Skin of body (tissue), 2 donors: Measurements from ENCODE around the gene PKHD1. TPM values are rescaled to one million over a fixed set of nuclear protein-coding genes. Genes with fewer than 3 reads are reported as not detected.
"Not testable (repeated sequence)": the region's sequence is repeated elsewhere in the genome, so short reads cannot be mapped to it uniquely, and the experiment has no call there.

Source experiments
- DNase-seq: peaks from one replicate; lab custom pipeline; 2025; lab: John Stamatoyannopoulos, UW
- total RNA-seq: library from RNA; depleted of rRNA; stranded (reverse); fragments of >200 nt; gene quantifications from one replicate; pipeline ENCODE4 v1.2.3, GENCODE V29; 2014

Gene PKHD1
- total RNA-seq, 1 donor from 2014 or later = 1.3 TPM

- no peak for DNase-seq
Measured at GRCh38 chr6:51989789-51990188, 97.6 kb downstream of the PKHD1 start.

- DNase-seq = no peak
Measured at GRCh38 chr6:51986864-51987263, 100.5 kb downstream of the PKHD1 start.

- no peak for DNase-seq
Measured at GRCh38 chr6:51983564-51983963, 103.8 kb downstream of the PKHD1 start.

- DNase-seq = not testable (repeated sequence)
Measured at GRCh38 chr6:51982695-51983094, 104.7 kb downstream of the PKHD1 start.

- no peak for DNase-seq
Measured at GRCh38 chr6:51976374-51976773, 111.0 kb downstream of the PKHD1 start.

GRCh38 chr6:51972659-51973058 is 114.8 kb downstream of the PKHD1 start:
- no peak for DNase-seq

- no peak for DNase-seq
Measured at GRCh38 chr6:51968265-51968664, 119.1 kb downstream of the PKHD1 start.

- DNase-seq = no peak
Measured at GRCh38 chr6:51965222-51965801, 122.1 kb downstream of the PKHD1 start.

GRCh38 chr6:51963980-51964379 is 123.4 kb downstream of the PKHD1 start:
- DNase-seq = no peak

GRCh38 chr6:51962354-51962753 is 125.1 kb downstream of the PKHD1 start:
- DNase-seq = no peak

GRCh38 chr6:51960419-51960818 is 127.0 kb downstream of the PKHD1 start:
- DNase-seq = no peak

GRCh38 chr6:51959744-51960383 is 127.5 kb downstream of the PKHD1 start:
- peak; percentile 32 for DNase-seq

- no peak for DNase-seq
Measured at GRCh38 chr6:51954681-51955080, 132.7 kb downstream of the PKHD1 start.

- no peak for DNase-seq
Measured at GRCh38 chr6:51953246-51953645, 134.2 kb downstream of the PKHD1 start.

- DNase-seq = no peak
Measured at GRCh38 chr6:51951924-51952323, 135.5 kb downstream of the PKHD1 start.

- no peak for DNase-seq
Measured at GRCh38 chr6:51949526-51949925, 137.9 kb downstream of the PKHD1 start.

- DNase-seq = not testable (repeated sequence)
Measured at GRCh38 chr6:51939695-51940094, 147.7 kb downstream of the PKHD1 start.

- no peak for DNase-seq
Measured at GRCh38 chr6:51936531-51937290, 150.7 kb downstream of the PKHD1 start.

GRCh38 chr6:51934098-51934497 is 153.3 kb downstream of the PKHD1 start:
- DNase-seq = no peak

GRCh38 chr6:51932956-51933355 is 154.5 kb downstream of the PKHD1 start:
- DNase-seq = no peak

GRCh38 chr6:51930602-51931001 is 156.8 kb downstream of the PKHD1 start:
- DNase-seq = no peak

- no peak for DNase-seq
Measured at GRCh38 chr6:51929934-51930574, 157.4 kb downstream of the PKHD1 start.
